ENCODE measurements around the gene RNLS. TPM values are rescaled to one million over a fixed set of nuclear protein-coding genes. Genes with fewer than 3 reads are reported as not detected.

Gene RNLS
- polyA plus RNA-seq, 5 donors, result 4.3 to 7.0 (median 5.2) TPM

DNA sequence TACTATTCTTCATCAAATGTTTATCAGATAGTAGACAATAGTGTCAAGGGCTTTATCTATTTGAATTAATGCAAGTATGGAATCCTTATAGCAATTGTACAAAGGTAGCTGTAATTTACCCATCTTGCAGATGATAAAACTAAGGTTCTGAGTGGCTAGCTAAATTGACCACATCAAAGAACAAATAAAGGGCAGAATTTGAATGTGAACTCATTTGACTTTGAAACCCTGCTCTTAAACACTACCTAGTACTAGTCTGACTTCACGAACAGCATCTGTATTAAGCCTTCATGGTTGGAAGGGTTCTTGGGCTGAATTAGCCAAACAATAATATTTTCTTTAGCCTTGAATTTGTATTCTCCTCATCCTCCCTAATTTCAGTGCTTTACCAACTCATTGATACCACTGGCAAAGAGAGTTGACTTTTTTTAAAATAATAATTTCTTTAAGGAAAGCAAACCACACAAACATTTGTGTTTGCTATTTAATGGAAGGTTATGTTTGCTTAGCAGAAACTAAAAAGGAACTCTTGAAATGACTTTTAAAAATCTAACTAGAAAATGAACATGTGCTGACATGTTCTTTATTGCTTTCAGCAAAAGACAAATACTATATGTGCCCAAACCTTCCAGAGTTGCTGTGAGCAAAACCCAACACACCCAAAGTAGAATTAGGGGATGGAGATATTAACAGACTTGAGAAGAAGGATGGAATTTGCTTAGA lies 322.6 kb downstream of the RNLS start:
- no peak for DNase-seq

- no peak for DNase-seq
Observed at GRCh38 chr10:88259381-88259780, 323.7 kb downstream of the RNLS start.

GRCh38 chr10:88256886-88257285 lies 326.2 kb downstream of the RNLS start:
- no peak for DNase-seq

DNA sequence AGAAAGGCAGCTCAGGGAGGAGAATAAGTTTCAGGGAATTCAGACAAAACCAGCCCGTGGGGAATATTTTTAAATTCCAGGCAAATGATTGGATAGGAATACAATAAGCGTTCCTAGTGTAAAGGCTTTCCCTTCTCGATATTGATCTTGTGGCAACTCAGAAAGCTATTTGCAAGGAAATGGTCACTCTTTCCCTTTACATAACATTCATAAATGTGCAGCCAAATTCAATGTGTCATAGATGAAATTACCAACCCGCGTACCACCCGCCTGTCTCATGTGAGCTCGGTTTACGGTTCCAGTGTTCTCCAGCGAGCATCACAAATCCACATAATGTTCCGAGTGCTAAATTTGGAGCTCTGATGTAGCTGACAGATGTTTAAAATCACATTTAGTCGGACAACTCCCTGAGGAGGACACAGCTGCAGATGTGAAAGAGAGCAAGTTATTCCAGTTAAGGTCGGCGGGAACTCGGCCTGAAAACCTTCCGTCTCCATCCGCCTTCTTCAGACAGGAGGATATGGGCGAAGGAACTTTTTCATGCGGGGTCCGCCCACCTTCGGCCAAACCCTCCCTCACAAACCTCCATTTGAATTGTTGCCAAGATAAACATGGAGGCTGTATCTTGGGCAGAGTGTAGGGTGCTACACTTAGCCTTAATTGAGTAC lies 327.0 kb downstream of the RNLS start:
- DNase-seq, result no peak

DNA sequence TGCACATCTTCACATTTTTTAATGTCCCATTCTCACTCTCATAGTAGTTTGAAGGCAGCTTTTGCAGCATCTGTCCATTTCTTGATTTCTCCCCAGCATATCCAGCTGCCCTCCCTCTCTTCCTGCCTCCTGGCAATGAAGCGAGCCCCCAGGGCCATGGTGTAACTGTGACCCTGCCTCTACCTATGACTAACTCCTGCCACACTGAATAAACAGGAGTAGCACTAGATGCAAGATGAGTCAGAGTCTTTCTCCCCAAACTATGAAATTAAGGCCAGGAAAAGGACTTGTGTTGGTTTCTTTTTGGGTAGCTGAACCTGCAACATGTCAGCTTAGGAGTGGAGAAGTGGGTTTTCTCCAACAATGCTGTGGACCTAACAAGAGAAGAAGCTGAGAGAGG lies 329.0 kb downstream of the RNLS start:
- no peak for DNase-seq

DNA sequence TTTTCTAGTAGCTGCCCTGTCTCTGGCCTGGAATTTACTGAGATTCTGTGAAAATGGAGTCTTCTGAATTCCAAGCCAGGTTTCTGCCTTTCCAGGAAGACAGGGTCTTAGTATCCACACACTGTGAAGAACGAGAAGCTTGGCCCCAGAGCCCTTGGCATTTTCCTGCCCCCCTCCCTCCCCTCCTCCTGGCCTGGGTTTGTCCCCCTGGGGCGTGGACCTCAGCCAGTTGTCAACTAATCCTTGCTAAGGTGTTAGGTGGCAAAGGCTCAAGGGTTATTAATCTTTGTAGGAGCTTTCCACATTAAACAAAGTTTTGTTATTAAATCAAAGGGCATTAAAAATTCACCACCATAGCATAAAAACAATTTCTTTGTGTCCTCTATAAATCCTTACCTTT lies 329.5 kb downstream of the RNLS start:
- DNase-seq, result no peak

- DNase-seq, result no peak
Observed at GRCh38 chr10:88253128-88253527, 330.0 kb downstream of the RNLS start.

- DNase-seq, result no peak
Observed at GRCh38 chr10:88249450-88249849, 333.7 kb downstream of the RNLS start.

DNA sequence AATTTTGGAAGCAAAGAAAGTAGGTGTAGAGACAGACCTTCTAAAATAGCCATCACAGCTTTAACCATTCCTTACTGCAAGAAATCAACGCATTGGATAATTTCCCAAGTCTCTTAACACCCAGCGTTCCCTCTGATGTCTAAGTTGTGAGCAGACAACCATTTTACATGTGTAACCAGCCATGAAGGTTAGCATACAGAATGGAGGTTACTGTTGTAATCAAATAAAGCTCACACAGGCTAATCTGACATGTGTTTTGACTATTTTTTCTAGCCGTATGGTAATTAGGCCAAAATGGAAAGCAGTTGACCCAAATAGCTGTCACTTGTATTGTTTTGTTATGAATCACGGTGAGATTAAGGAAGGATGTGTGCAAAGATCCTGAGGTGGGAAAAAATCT lies 336.4 kb downstream of the RNLS start:
- no peak for DNase-seq

DNA sequence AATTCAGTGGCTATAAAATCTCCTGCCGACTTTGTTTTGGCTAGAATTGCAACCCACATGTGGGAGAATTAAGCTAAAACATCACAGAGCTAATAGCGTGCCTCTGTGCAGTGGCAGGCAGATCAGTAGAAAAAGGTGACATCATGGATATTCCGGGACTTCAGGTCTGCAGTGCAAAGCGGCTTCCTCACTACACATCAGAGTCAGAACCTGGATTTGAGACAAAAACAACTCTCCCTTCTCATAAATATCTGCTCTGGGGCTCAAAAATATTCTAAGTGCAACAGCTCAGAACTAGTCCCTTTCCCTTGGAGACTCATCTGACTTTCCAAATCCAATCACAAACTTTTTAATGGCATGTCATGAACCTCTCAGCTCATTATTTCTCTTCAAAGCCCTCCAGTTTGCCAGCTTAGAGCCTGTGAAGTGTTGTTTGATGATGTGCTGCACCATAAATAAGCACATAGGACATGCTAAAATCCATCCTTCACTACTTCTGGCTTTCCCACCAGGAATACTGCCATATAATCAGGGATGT lies 337.1 kb downstream of the RNLS start:
- peak; percentile 89 to 93 for DNase-seq

DNA sequence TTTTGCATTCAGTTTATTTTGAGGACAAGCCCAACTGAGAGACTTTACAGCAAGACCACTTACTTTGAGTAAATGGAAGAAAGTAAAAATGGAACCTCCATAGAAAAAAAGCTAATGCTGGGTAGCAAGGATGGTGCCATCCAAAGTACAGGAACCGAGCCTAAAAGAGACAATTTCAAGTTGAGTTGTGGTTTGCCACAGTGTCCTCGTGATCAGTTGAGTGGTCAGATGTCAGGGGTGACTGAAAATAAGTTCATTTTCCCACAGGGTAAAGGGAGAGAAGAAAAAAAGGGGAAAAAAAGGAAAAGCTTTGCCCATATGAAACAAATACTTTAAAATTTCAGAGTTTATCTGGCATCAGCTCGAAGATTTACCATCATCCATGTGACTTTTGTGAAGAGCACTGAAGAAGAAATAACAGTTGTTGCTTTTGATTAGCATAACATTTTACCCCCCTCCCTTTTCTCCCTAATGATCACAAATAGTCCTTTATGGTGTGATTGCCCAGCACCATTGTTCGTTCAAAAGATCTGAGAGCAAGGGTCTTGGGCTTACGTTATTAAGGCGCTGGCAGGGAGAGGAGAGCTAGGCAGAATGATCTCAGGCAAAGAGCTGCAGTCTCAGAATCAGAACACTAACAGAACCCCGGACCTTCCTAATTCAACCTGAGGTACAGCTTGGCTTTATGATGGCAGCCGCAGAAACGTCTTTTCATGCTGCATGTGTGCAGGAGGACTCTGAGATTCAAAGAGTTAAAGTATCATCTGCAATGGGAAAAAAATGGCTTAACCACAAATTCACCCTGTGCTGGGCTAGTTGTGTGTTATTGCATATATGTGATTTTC lies 338.1 kb downstream of the RNLS start:
- DNase-seq, result no peak

- peak; percentile 86 to 89 for DNase-seq
Observed at GRCh38 chr10:88243836-88244730, 339.0 kb downstream of the RNLS start.

DNA sequence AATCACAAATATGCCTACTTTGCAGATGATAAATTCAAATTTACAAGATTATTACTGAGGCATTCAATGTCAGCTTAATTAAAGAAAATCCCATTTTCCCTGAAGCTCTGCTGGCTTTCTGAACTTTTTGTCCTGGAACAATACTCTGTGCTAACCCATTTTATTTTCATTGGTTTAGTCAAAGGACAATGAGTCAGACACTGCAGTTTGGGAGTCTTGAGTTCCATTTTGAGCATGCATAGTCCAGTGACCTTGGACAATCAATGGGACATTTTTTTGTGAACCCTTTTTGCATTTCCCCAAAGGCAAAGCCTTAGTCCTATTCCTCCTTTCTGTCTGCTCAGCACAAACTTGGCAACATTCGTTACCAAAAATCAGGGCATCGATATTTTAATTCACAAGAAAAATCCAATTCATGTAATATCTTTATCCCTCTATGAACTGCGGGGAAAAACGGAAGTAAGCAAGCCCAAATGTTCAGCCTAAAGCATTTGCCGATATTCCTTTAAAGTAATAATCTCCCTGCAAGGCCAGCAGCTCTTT lies 339.8 kb downstream of the RNLS start:
- DNase-seq, result no peak

DNA sequence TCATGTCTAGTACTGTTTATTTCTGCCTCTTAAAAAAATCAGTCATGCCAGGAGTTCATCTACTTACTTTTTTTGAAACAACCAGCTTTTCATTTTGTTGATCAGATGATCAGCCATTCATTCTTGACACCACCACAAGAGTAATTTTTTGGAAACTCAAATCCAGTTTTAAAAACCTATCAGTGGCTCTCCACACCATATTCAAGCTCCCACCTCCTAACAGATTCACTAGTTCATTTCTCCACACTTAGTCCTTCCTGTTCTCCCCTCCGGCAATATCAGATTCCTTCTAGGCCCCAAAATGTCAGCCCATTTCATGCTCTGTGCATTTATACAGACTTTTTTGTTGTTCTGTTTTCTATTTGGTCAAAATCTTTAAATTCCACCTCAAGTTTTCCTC lies 341.6 kb downstream of the RNLS start:
- no peak for DNase-seq

DNA sequence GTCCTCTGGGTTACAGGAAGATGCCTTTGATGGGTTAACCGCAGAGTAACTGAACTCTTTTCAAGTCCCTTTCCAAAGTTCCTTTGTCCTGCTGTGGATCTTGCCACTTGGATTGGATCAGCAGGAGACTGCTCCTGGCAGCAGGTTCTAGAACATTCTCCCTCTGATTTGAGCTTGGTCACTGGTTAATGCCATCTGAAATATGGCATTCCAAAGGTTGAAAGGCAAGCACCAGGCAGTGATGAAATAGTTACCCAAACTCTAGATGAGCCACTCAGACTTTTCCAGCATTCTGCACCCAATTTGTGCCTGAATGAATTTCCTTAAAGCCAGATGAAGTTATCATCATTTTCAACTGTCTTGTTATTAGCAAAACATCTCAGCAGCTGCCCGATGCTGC lies 343.9 kb downstream of the RNLS start:
- DNase-seq, result no peak

- DNase-seq, result no peak
Observed at GRCh38 chr10:88238615-88238914, 344.6 kb downstream of the RNLS start.

DNA sequence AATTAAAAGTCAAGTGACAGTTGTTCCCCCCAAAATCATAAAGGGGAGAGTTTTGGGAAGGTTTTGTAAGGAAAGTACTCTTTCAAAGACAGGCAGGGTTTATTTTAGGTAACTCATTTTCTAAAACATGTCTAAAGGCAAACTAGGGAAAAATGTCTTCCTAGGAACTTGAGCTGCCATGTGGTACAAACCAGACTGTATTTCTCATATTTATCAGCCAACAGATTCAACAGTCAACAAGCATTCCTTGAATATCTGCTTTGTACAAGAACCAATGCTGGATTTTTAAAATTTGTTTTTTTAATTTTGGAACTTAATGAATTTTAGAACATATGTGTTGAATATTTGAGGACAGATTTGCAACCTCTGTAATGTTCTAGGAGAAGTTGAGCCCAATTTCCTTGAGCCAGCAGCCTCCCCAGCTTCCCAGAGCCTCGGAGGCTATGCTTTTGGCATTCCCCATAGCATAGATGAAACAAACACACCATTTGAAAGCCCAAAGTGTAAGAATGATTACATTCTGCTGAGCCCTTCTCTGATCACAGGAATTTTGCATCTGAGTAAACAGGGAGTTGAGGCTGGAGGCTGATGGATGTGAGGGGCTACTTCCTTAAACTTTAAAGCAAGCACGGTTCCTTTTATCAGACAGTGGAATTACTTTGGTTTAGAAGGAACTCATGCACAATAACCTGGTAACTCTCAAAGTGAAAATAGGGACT lies 345.1 kb downstream of the RNLS start:
- DNase-seq, result no peak

- DNase-seq, result no peak
Observed at GRCh38 chr10:88236121-88236743, 346.9 kb downstream of the RNLS start.

DNA sequence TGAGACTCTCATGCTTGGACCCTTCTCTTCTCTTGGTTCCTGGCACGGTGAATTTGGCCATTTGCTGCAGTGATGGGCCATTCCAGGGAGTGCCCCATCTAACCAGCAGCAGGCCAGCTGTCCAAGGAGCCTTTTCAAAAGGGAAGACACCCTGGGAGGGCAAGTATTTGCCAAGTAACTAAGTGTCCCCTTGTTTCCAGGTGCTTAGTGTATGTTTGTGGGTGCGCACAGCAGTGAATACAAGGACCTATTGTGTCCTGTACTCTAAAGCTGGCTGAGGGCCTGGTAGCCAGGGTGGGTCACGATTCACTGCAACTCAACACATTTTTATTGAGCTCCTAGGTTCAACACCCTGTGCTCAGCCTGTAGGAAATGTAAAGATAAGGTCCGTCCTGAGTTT lies 348.8 kb downstream of the RNLS start:
- no peak for DNase-seq

GRCh38 chr10:88233870-88234269 lies 349.2 kb downstream of the RNLS start:
- no peak for DNase-seq

Measured in right lung (tissue), 5 donors.